Gastrocnemius medialis (tissue), 4 donors: ENCODE results near the gene AKAP7. TPM values are rescaled to one million over a fixed set of nuclear protein-coding genes. Genes with fewer than 3 reads are reported as not detected.

ENCODE experiments used
- ATAC-seq, 2 donors: fragments of 150-250 bp; one replicate each; pipeline ENCODE4 v1.9.1; 2016
- DNase-seq, 2 donors: peaks; one replicate each; pipeline ENCODE4 v3.0.0-alpha.2; 2019
- H3K27ac ChIP-seq, 4 donors: fragments of 200-600 bp; sonication (generic); 1 replicate in 1 of 4; 2 replicates in 3 of 4; pipeline ENCODE4 v1.5.1; 2016 to 2018; ENCODE audit warnings: mild to moderate bottlenecking in 2 of 4, moderate library complexity in 1 of 4
- H3K27me3 ChIP-seq, 3 donors: fragments of 200-600 bp; sonication (generic) in 2 of 3; 1 replicate in 1 of 3; 2 replicates in 2 of 3; pipeline versions ENCODE4 v1.5.1 to v1.6.0; 2016 to 2019; ENCODE audit warnings: mild to moderate bottlenecking in 1 of 3, moderate library complexity in 1 of 3
- H3K36me3 ChIP-seq, 2 donors: fragments of 200-600 bp; sonication (generic) in 1 of 2; one replicate each; pipeline ENCODE4 v1.5.1; 2017 to 2018
- H3K4me1 ChIP-seq, 2 donors: fragments of 200-600 bp; sonication (generic) in 1 of 2; one replicate each; pipeline ENCODE4 v1.5.1; 2016 to 2017; ENCODE audit warnings: mild to moderate bottlenecking in 2 of 2
- H3K4me3 ChIP-seq, 4 donors: fragments of 200-600 bp; sonication (generic) in 3 of 4; 1 replicate in 1 of 4; 2 replicates in 3 of 4; pipeline ENCODE4 v1.5.1; 2016 to 2019; ENCODE audit warnings: mild to moderate bottlenecking in 2 of 4
- H3K9me3 ChIP-seq, 3 donors: fragments of 200-600 bp; sonication (generic) in 2 of 3; 1 replicate in 1 of 3; 2 replicates in 2 of 3; pipeline ENCODE4 v1.5.1; 2016 to 2019
- CTCF ChIP-seq, 5 experiments: fragments of 450-650 bp in 3 of 5; fragments of 200-600 bp in 2 of 5; sonication (generic) in 2 of 5; IDR thresholded peaks in 4 of 5; conservative IDR thresholded peaks in 1 of 5; 1 replicate in 4 of 5; 2 replicates in 1 of 5; pipeline ENCODE4 v1.5.1; 2016 to 2019; ENCODE audit warnings: antibody characterized with exemption in 5 of 5, mild to moderate bottlenecking in 3 of 5, moderate library complexity in 3 of 5
- POLR2A ChIP-seq, 2 donors: fragments of 450-650 bp; IDR thresholded peaks; one replicate each; pipeline ENCODE4 v1.6.1; 2017; ENCODE audit warnings: antibody characterized with exemption in 2 of 2, mild to moderate bottlenecking in 2 of 2, moderate library complexity in 2 of 2
- in situ Hi-C, 4 donors: fragments of 200-750 bp; cut with MboI; loops; one replicate each; pipeline versions ENCODE4 v1.15.0 to v1.8.0; 2017; ENCODE audit warnings: low sequenced_read_pairs in 4 of 4
- intact Hi-C: fragments of 100-400 bp; cut with DNase I; formaldehyde crosslinking; loops from one replicate; pipeline ENCODE4 v1.15.1; 2023; ENCODE audit warnings: low total_unique reads
- total RNA-seq, 4 donors: library from RNA; depleted of rRNA; stranded (reverse); fragments of >200 nt; gene quantifications; one replicate each; pipeline versions ENCODE4 v1.1.0 to v1.2.3, GENCODE V29; 2016

The AKAP7 gene
- total RNA-seq, 4 donors from 2014 or later, result 5.2 to 14.6 (median 7.5) TPM

- intact Hi-C loops, result no loop called here
Observed at GRCh38 chr6:131129689-131130553, 5.3 kb upstream of the AKAP7 start.

GRCh38 chr6:131130554-131130940 is 4.7 kb upstream of the AKAP7 start:
- ATAC-seq (no peak), DNase-seq (no peak)
- TF ChIP-seq CTCF (IDR thresholded peaks at IDR 0.05 in 4 of 5, conservative IDR thresholded peaks at IDR 0.05 in 1 of 5) (no peak), POLR2A (IDR thresholded peaks at IDR 0.05) (no peak)
- H3K27ac ChIP-seq, result no peak overlapping the region
- intact Hi-C loops, result no loop called here
- no peak overlapping the region for H3K4me3 ChIP-seq
- H3K27me3 ChIP-seq, result no peaks in the 10 kb centered on the region
- H3K9me3 ChIP-seq, result no peaks in the 10 kb centered on the region
- no peaks in the 10 kb centered on the region for H3K36me3 ChIP-seq
- peaks cover 3 to 8% of the 10 kb centered on the region in 2 donors for H3K4me1 ChIP-seq
- in situ Hi-C loops, result no loop called here

More at GRCh38 chr6:131129689-131130553, 5.3 kb upstream of the AKAP7 start:
- no peaks in the 10 kb centered on the region for H3K9me3 ChIP-seq
- ATAC-seq (no peak), DNase-seq (no peak)
- no peaks in the 10 kb centered on the region for H3K27me3 ChIP-seq
- H3K4me3 ChIP-seq, result no peak overlapping the region
- H3K4me1 ChIP-seq, result peaks cover 3 to 8% of the 10 kb centered on the region in 2 donors
- in situ Hi-C loops, result no loop called here
- no peak overlapping the region for H3K27ac ChIP-seq
- TF ChIP-seq CTCF (IDR thresholded peaks at IDR 0.05 in 4 of 5, conservative IDR thresholded peaks at IDR 0.05 in 1 of 5), result no peak
- TF ChIP-seq POLR2A (IDR thresholded peaks at IDR 0.05), result no peak
- no peaks in the 10 kb centered on the region for H3K36me3 ChIP-seq

GRCh38 chr6:131132360-131132759 is 2.9 kb upstream of the AKAP7 start:
- DNase-seq (no peak), ATAC-seq (no peak)
- in situ Hi-C loops, result no loop called here
- no peak for TF ChIP-seq POLR2A (IDR thresholded peaks at IDR 0.05)
- no peaks in the 10 kb centered on the region for H3K36me3 ChIP-seq
- no peaks in the 10 kb centered on the region for H3K9me3 ChIP-seq
- H3K4me3 ChIP-seq, result no peak overlapping the region
- no peak overlapping the region for H3K27ac ChIP-seq
- intact Hi-C loops, result no loop called here
- no peaks in the 10 kb centered on the region for H3K27me3 ChIP-seq
- H3K4me1 ChIP-seq, result peaks cover 8 to 12% of the 10 kb centered on the region in 2 donors

GRCh38 chr6:131134220-131134979 is 867 bp upstream of the AKAP7 start:
- in situ Hi-C loops, result no loop called here
- Histone ChIP-seq H3K4me1 (peaks cover 8 to 12% of the 10 kb centered on the region in 2 donors), H3K4me3 (peak overlapping the region; percentile 68 to 87 (median 83)), H3K27me3 (no peaks in the 10 kb centered on the region), H3K9me3 (no peaks in the 10 kb centered on the region), H3K36me3 (no peaks in the 10 kb centered on the region), H3K27ac (peak overlapping the region; percentile 76 to 89 (median 86))
- TF ChIP-seq CTCF (IDR thresholded peaks at IDR 0.05 in 4 of 5, conservative IDR thresholded peaks at IDR 0.05 in 1 of 5), result no peak
- intact Hi-C loops, result loop anchor here (2.0 kb wide), 1 partner anchor 72 kb away; the partner anchor contains the start of gene EPB41L2
- ATAC-seq (no peak), DNase-seq (no peak)

GRCh38 chr6:131134980-131135243 is 355 bp upstream of the AKAP7 start:
- Histone ChIP-seq H3K4me1 (peaks cover 8 to 12% of the 10 kb centered on the region in 2 donors), H3K4me3 (peak overlapping the region; percentile 68 to 87 (median 83)), H3K27me3 (no peaks in the 10 kb centered on the region), H3K27ac (peak overlapping the region; percentile 76 to 89 (median 86)), H3K36me3 (no peaks in the 10 kb centered on the region), H3K9me3 (no peaks in the 10 kb centered on the region)
- TF ChIP-seq POLR2A (IDR thresholded peaks at IDR 0.05), result no peak
- no peak for TF ChIP-seq CTCF (IDR thresholded peaks at IDR 0.05 in 4 of 5, conservative IDR thresholded peaks at IDR 0.05 in 1 of 5)
- in situ Hi-C loops, result no loop called here
- ATAC-seq (no peak), DNase-seq (no peak)
- intact Hi-C loops, result loop anchor here (2.0 kb wide), 1 partner anchor 72 kb away; the partner anchor contains the start of gene EPB41L2
